DND-41 (cell line): ENCODE data around the gene SAMD1.

Source experiments
- EZH2 ChIP-seq: IDR thresholded peaks from 3 replicates; pipeline ENCODE4 v1.6.1; 2012; ENCODE audit warnings: borderline replicate concordance, low read depth, mild to moderate bottlenecking, moderate library complexity, low read length, inconsistent platforms; ENCODE audit not compliant: severe bottlenecking
- TF ChIP-seq, protein P1 (sequence below): IDR thresholded peaks from 2 replicates; pipeline ENCODE4 v1.5.1; 2012; ENCODE audit warnings: borderline replicate concordance, low read length, moderate library complexity, mild to moderate bottlenecking; ENCODE audit not compliant: poor library complexity, severe bottlenecking; ENCODE audit errors: extremely low read depth

DNA sequence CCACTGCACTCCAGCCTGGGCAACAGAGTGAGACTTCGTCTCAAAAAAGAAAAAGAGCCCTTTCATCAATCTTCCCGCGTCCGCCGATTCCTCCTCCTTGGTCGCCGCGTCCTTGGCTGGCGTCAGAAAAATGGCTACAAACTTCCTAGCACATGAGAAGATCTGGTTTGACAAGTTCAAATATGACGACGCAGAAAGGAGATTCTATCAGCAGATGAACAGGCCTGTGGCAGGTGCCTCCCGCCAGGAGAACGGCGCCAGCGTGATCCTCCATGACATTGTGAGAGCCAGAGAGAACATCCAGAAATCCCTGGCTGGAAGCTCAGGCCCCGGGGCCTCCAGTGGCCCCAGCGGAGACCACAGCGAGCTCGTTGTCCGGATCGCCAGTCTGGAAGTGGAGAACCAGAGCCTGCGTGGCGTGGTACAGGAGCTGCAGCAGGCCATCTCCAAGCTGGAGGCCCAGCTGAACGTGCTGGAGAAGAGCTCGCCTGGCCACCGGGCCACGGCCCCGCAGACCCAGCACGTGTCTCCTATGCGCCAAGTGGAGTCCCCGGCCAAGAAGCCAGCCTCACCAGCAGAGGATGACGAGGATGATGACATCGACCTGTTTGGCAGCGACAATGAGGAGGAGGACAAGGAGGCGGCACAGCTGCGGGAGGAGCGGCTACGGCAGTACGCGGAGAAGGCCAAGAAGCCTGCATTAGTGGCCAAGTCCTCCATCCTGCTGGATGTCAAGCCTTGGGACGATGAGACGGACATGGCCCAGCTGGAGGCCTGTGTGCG, 20.1 kb downstream of the SAMD1 start:
- TF ChIP-seq, protein P1, sequence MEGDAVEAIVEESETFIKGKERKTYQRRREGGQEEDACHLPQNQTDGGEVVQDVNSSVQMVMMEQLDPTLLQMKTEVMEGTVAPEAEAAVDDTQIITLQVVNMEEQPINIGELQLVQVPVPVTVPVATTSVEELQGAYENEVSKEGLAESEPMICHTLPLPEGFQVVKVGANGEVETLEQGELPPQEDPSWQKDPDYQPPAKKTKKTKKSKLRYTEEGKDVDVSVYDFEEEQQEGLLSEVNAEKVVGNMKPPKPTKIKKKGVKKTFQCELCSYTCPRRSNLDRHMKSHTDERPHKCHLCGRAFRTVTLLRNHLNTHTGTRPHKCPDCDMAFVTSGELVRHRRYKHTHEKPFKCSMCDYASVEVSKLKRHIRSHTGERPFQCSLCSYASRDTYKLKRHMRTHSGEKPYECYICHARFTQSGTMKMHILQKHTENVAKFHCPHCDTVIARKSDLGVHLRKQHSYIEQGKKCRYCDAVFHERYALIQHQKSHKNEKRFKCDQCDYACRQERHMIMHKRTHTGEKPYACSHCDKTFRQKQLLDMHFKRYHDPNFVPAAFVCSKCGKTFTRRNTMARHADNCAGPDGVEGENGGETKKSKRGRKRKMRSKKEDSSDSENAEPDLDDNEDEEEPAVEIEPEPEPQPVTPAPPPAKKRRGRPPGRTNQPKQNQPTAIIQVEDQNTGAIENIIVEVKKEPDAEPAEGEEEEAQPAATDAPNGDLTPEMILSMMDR = no peak
- no peak for TF ChIP-seq EZH2
